Left renal cortex interstitium (tissue), 4 donors: Measurements from ENCODE around the gene PCDH9. TPM values are rescaled to one million over a fixed set of nuclear protein-coding genes. Genes with fewer than 3 reads are reported as not detected.

Experiments used
- DNase-seq, 4 donors: peaks; one replicate each; pipeline ENCODE4 v3.0.0-alpha.2; 2013; ENCODE audit warnings: low read depth in 4 of 4, low spot score in 2 of 4, missing footprints in 1 of 4
- polyA plus RNA-seq, 4 donors: library from polyadenylated mRNA; unstranded; fragments of 120-200 nt; gene quantifications; one replicate each; pipeline ENCODE4 v1.2.1, GENCODE V29; 2013; ENCODE audit not compliant: insufficient read length in 4 of 4

Gene PCDH9
- polyA plus RNA-seq, 4 donors, result 12.9 to 16.1 (median 13.7) TPM

DNA sequence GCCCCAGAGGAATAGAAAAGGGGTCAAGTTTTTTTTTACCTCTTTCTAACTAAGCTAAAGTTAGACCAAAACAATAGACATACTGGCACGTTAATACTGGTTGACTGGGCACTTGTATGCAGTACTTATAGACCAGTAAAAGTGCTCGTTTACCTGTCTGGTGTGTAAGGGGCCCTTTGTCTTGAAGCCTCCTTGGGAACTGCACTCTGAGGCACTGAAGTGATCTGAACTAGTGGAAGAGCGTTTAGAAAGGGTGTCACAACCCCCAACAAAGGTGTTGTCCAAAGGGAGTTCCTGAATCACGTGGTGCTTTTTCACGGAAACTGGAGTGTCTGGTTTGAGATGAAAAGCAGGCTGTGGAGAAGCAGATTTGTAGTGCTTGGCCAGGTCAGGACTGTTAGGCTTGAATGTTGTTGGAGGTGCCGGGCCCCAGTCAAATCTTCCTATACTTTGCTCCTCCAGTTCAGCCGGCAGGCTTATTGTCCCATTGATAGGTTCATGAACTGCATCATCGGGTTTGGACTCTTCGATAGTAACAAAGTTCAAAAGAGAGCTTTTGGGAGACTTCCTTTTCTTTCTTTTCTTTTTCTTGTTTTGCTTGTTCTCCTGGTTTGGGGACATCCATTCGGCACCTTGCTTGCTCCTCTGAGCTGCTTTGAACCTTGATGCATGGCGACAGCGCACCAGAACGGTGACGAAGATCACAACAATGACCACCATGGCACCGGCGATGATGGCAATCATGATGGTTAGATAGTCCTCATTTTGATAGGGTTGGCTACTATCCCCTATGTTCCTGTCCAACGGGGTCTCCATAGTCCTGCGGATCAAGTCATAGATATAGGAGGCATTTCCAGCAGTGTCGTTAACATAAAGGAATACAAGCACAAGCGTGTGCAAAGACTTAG, 4.6 kb downstream of the PCDH9 start:
- no peak for DNase-seq

- peak; percentile 58 to 70 (median 68) for DNase-seq
These were observed 5.8 kb downstream of the PCDH9 start for GRCh38 chr13:67224148-67224846.

- DNase-seq, result no peak
These were observed 6.4 kb downstream of the PCDH9 start for GRCh38 chr13:67223742-67224141.

DNA sequence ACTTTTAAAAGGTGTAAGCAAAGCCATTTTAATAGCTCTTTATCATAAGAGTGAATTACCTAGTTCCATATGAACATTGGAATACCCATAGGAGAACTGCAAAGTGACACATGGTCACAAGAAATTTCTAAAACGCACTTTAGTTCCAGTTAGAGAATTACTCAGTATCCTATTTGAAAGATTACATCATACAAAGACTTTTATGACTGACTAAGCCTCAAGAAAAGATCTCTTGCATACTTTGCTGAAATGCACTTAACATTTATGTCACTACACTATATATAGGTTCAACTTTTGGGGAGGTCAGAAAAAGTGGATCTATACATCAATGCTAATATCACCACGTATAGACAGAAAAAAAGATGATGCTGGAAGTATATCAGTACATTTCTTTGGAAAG, 7.1 kb downstream of the PCDH9 start:
- no peak for DNase-seq

DNA sequence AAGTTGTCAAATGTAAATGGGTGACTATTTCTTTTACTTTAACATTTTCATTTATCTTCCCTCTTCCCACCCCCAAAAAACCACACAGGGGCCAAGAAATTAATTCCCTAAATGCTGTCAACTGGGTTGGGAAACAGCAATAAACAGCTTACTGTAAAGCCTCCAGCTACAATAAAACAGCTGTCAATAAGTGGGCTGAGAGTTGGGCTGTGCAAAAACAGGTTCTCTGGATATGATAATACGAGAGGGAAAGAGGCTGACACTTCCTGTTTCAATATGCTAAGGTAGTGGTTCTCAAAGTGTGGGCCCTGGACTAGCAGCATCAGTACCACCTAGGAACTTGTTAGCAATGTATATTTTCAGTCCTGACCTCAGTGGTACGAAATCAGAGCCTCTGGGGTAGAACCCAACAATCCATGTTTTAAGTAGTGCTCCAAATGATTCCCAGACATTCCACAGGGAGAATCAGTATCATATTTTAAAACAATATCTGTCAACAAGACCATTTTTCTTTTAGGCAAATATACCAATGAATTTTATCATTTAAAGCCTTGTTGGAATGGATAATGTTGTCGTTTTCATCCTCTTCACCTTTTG, 8.4 kb downstream of the PCDH9 start:
- no peak for DNase-seq

- DNase-seq, result no peak
These were observed 11.0 kb downstream of the PCDH9 start for GRCh38 chr13:67219113-67219512.

DNA sequence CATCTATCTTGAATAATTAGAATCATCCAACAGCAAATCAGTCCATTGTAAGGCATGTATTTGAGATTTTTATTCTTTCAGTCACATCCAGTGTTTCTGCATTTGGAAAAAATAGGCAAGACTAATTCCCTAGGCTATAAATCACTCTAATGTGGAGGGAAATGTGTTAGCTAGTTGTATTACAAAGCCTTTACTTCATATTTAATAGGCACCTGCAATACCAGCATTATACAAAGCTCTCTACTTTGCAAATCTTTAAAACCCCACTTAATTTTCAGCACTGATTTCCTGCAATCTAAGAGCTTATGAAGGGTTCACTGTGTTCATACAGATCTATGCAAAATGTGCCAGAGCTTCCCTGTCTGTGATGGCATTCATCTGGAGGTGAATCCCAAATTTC, 12.3 kb downstream of the PCDH9 start:
- DNase-seq, result no peak

GRCh38 chr13:67216864-67217263, 13.3 kb downstream of the PCDH9 start:
- DNase-seq, result no peak

- DNase-seq, result no peak
These were observed 19.9 kb downstream of the PCDH9 start for GRCh38 chr13:67210208-67210607.

GRCh38 chr13:67208552-67208951, 21.6 kb downstream of the PCDH9 start:
- no peak for DNase-seq

DNA sequence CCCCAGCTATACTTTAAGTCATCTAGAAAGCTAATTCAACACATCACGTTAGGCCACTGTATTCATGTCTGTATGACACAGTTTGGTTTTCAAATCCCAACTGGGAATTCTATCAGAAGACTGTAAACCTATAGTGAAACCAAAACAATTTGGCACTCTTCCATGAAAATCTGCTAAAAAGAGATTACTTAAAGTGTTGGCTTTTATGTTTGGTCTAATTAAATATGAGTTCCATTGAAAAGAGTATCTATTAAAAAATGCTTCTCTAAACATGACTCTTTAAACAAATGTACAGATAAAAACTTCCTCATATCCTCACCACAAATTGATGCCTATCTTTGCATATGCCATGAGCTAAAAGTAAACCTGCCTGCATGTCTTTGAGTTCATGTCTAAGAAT, 25.4 kb downstream of the PCDH9 start:
- DNase-seq, result no peak

DNA sequence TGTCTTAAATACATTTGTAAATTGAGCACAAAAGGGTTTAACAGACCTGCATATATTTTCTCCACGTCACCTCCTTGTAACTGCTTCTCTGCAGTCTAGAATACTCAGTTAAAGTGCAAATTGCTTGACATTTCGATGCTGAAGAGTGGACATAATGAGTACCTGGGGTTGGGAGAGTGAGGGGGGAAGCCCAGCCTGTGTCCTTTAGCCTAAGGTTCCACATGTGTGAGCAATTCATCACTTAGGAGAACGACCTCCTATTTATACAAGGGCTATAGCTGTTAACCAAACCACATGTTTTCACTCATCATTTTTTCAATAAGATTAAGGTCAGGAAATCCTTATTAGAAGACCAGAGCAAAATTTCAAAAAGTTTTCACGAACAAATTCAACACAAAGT, 29.5 kb downstream of the PCDH9 start:
- DNase-seq, result no peak

DNA sequence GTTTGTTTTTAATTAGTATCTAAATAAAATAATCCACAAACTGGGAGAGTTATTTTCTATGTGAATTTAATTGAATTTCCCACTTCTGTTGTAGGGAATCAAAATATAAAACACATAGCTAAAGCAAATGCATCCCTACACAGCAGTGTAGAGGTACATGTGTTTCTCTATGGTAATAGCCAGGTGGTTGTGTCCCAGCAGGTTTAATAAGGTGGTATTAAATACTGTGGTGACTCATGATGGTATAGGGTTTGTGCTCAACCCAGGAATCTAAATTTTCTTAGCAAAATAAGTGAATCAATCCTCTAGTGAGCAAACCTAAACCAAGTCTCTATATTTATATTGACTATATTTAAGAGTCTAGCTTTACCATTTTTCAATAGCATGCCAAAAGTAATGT, 30.0 kb downstream of the PCDH9 start:
- DNase-seq, result no peak

DNA sequence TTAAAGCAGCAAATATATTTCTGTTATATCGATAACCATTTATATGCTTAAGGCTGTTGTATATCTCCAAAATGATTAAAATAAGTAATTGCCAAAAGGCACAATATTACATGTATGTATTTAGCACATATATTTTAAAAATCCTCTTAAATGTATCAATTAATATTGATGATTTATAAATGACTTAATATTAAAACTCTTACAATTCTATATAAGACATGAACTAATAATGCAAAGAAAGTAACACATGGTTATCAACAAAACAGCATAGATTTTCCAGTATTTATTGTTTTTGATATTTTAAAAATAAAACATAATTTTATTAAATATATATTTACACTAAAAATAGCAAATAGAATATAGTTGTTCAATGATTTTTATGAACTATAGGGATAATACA, 32.4 kb downstream of the PCDH9 start:
- DNase-seq, result no peak

DNA sequence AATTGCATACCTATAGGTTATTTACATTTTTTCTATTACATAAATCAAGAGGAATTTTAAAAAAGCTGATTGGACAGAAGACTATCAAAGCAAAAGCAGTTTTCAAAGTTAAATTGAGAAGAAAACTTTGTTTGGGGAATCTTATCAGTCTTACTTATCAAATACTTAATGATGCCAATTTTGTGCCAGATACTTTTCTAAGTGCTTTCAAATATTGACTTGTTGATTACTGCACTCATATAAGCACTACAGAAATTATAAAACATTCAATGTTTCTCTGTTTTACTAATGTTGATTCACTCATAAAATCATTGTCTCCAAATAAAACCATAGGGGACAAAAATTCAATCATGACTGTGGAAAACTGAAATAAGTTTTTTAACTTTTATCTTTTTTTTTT, 36.2 kb downstream of the PCDH9 start:
- DNase-seq, result no peak

- no peak for DNase-seq
These were observed 37.4 kb downstream of the PCDH9 start for GRCh38 chr13:67192751-67193150.

GRCh38 chr13:67186995-67187569, 43.1 kb downstream of the PCDH9 start:
- DNase-seq, result no peak

DNA sequence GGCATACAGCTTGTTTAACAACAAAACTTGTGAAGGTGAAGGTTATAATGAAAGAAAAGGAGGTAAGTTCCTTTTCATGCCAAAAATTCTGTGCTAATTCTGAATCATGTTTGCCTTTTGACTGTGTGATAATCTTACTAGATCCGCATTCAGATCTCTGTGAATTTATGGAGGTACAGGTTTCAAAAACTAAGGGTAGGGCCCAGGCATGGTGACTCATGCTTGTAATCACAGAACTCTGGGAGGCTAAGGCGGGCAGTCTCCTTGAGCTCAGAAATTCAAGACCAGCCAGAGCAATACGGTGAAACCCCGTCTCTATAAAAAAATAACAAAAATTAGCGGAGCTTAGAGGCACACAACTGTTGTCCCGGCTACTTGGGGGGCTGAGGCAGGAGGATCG, 45.9 kb downstream of the PCDH9 start:
- no peak for DNase-seq

GRCh38 chr13:67183151-67183550, 47.0 kb downstream of the PCDH9 start:
- no peak for DNase-seq

- no peak for DNase-seq
These were observed 54.2 kb downstream of the PCDH9 start for GRCh38 chr13:67175836-67176459.

DNA sequence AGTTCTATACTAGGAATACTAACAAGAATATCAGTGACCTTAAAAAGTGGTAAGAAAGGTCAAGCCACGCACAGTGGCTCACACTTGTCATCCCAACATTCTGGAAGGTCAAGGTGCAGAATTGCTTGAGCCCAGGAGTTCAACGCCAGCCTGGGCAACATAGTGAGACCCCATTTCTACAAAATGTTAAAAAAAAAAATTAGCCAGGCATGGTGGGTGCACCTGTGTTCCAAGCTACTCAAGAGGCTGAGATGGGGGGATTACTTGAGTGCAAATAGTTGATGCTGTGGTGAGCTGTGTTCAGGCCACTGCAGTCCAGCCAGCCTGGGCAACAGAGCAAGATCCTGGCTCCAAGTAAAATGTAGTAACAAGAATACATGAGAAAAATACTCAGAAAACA, 61.8 kb downstream of the PCDH9 start:
- DNase-seq, result no peak
